HG02981 (cell line): ENCODE measurements around the gene PHLDB1.

ENCODE experiments used
- ATAC-seq: cut with Tn5 transposase; IDR thresholded peaks from one replicate; pipeline ENCODE4 v1.9.1; 2021; ENCODE audit warnings: mild to moderate bottlenecking, moderate library complexity; ENCODE audit not compliant: unreplicated experiment

PHLDB1 gene

DNA sequence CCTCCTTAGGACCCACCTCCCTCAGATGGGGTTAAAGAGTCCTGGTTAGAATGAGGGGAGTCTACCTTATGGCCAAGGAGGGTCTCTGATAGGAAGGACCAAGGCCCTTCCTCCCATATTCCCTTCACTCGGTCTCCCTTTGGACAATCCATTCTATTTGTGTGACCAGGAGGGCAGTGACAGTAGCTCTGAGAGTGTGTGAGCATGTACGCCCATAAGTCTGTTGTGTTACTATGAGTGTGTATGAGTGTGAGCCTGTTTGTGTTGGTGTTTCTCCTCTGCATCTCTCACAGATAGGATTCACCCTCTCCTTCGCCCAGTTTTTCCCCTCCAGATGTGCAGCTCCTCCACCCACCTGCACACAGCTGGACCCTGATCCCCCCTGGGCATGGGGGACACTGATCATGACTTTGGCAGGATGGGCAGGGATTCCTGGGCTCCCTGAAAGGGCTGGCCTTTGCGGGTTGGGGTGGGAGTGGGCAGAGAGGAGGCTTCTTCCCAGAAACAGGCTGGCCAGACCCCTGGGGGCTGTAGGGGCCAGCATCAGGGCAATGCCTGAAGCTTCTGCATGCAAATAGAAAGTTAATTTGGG is 14.5 kb downstream of the PHLDB1 start:
- ATAC-seq = no peak

DNA sequence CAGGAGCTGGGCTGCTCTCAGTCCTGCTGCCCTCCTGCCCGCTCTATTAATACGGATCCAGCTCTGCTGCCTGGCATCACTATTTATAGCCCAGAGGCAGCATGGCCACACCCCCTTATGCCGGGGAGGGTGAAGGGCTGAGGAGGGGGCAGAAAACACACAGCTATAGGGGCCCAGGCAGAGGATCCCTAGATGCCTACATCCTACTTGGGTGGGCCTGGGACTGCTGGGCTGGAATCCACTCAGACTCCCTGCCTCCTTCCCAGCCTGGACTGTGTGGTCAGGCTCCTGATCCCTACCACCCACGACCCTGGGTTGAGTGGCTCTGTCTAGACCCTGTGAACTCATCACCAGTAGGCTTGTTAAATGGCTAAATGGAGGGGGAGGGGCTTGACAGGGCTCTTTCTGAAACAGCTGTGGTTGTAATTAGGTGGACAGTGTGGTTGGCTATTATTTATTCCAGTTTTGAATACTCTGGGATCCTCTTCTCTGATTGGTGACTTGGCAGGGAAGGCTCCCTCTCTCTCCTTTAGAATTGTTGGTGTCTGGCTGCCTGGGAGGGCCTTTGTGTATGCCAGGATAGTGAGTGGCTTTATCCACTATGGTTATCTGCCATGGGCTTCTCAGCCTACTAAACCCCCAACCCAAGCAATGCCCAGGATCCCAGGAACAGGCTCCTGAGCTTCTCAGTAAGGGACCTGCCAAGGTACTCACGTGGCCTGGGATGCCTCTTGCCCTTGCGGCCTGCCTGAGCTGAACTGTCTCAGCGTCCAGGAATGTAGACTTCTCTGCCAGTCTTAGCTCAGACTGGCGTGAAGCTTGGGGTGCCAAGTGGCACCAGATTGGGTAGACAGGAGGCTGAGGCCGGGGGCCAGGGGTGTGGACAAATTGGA is 15.2 kb downstream of the PHLDB1 start:
- ATAC-seq = no peak

DNA sequence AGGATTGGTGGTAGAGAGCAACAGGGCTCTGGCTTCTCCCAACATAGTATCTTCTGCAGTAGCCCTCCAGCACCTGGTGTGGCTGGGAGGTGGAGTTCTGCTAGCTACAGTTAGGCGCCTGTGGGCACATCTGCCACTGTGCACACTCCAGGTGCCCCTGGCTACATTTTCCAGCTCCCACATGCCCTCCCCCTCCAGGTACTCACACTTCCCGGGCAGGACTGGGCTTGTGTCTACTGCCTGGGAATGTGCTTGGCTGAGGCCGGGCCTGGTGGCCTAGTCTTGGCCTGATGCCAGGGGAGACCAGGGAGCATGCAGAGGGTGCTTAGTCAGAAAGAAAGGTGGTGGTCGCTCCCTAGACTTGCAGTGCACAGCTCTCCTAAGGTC is 15.8 kb downstream of the PHLDB1 start:
- ATAC-seq = no peak

DNA sequence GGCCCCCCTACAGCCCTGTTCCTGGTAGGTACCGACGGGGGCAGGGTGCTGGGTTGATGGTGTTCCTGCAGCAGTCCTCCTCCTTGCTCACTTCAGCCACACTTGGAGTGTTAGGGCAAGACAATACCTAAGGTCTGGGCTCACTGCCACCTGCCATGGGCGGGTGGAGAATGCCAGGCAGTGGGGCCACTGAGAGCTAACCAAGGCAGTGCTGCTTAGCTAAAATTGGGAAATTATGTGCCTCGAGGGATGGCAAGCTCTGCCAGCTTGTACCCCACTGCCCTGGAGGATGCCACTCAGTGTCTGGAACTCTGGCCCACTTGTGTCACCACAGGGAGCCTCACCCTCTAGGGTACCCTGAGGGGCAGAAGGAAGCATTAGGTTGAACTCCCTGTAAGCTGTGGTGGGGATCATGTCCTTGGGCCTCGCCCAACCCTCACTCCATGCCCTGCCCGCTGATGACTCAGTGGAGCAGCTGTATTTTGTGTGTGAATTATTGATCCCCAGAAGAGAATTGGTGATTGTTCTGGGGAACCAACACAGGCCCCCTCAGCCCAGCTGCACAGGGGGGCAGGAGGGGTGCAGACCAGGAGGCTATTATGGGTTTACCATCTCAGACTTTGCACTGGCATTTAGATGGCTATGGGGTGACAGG is 17.7 kb downstream of the PHLDB1 start:
- ATAC-seq = no peak

DNA sequence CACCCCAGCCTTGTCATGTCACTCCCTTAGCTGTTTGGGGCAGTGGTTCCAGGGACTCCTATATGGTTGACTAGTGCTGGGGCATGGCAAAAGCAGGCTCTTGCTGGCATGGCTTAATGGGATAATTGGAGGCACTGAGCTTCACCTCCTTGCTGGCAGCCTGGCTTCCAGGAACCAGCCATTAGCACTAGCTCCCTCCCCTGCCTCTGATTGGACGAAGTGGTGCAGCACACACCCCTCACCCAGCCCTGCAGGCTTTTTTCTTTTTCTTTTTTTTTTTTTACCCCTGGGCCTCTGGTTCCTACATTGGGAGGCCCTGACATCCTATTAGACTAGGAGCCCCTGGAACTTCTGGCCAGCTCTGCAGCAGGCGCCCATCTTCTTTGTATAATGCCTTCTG is 18.6 kb downstream of the PHLDB1 start:
- no peak for ATAC-seq

DNA sequence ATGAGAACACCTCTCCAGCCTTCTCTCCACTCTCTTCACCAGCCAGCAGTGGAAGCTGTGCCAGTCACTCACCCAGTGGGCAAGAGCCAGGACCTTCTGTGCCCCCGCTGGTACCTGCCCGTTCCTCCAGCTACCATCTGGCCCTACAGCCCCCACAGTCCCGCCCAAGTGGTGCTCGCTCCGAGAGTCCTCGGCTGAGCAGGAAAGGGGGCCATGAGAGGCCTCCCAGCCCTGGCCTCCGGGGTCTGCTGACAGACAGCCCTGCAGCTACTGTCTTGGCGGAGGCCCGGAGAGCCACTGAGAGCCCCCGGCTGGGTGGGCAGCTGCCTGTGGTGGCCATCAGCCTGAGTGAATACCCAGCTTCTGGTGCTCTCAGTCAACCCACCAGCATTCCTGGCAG is 20.2 kb downstream of the PHLDB1 start:
- ATAC-seq = no peak

DNA sequence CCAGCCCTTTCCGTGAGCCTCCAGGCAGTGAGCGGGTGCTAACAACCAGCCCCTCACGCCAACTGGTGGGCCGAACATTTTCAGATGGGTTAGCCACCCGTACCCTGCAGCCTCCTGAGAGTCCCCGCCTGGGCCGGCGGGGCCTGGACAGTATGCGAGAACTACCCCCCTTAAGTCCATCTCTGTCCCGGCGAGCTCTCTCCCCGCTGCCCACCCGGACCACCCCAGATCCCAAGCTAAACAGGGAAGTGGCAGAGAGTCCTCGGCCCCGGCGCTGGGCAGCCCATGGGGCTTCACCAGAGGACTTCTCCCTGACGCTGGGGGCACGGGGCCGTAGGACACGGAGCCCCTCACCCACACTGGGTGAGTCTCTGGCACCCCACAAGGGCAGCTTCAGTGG is 20.6 kb downstream of the PHLDB1 start:
- no peak for ATAC-seq

DNA sequence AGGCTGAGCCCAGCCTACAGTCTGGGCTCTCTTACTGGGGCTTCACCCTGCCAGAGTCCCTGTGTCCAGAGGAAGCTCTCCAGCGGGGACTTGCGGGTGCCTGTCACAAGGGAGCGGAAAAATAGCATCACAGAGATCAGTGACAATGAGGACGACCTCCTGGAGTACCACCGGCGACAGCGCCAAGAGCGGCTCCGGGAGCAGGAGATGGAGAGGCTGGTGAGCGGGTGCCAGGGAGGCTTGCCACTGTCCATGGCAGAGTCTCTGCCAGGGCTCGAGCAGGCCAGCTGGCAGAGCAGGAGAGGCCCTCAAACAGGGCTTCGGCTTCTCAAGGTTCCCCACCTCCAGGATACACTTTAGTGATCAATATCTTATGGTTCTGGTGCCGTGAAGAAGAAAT is 21.0 kb downstream of the PHLDB1 start:
- ATAC-seq = no peak

DNA sequence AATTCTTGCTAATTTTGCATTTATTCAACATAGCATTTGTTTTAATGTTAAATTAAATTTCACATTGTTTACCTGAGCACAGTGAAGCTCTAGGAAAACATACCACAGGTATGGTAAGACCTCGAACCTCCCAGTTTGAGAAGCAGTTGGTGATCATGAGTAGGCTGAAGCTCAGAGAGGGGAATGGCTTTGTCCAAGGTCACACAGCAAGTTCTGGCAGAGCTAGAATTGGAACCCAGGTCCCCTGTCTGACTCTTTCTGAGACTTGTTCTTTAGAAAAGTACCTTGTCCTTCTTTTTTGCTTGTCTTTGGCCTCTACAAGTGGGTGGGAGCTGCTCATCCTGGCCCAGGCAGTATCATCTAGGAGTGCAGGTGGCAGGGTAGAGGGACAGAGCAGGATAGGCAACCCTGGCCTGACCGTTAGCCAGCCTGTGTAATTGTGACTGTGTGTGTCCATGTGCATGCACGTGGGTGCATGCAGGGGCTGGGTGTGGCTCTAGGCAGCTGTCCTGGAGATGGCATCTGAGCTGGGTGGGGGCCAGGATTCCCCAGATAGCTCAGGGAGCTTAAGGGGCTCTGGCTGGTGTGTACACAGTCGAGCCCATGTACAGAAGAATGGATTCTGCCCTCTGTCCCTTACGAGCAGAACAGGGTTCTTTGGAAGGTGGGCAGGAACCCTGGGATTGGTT is 21.6 kb downstream of the PHLDB1 start:
- no peak for ATAC-seq

DNA sequence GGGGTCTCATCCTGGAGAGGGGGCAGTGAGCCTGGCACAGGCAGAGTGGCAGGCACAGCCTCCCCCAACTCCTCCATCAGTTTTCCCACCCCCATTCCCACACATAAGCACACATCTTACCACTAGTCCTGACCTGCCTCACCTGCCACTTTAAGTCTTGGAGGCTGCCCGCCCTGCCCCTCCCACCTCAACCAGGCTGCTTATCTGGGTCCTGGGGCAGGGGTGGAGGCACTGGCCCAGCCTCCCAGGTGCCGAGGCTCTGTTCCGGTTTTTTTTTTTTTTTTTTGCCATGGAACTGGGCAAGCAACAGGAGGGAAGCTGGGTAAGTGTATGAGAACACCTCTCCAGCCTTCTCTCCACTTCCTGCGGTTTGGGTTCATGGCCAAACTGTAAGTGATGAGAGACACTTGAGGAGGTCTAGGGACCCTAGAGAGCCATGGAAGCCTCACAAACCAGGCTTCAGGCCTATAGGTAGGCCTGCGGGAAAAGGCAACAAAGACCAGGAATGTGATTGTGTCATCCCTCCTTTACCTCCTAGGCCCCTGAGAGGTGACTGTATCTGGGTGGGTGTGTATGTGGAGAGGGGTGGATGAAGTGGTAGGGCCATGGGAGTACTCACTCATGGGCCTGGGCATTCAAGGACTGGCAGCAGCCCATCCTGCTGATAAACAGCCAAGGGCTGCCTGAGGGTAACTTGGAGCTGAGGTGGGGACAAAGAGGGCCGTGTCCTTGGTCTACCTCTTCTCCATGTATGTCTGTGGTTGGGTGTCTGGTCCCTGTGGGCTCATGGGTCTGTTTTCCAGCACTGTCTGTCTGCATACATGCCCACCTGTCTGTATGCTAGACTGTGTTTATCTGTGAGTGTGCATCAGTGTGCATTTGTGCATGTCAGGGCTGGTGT is 22.6 kb downstream of the PHLDB1 start:
- ATAC-seq = no peak

DNA sequence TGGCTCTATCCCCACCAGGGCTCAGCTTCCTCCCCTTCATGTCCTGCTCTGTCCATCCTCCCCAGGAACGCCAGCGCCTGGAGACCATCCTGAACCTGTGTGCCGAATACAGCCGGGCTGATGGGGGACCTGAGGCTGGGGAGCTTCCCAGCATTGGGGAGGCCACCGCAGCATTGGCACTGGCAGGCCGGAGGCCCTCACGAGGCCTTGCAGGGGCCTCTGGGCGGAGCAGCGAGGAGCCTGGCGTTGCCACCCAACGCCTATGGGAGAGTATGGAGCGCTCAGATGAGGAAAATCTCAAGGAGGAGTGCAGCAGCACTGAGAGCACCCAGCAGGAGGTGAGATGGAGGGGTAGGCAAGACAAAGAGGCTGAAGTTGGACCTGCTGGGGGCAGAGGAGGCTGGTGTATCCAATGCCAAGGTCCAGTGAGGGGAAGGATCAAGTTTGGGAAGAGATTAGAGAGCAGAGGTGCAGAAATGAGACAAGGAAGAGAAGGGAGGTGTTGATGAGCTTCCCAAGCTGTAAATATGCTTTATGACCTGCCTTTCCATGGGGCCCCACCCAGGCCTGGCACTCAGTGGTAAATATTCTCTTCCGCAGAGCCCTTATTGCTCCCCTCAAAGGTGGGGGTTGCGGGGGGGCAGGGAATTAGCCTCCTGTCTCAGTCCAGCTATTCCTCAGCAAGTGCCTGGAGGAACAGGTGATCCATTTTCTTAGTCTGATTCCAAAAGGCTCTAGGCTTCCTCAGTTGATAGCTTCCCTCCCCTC is 23.9 kb downstream of the PHLDB1 start:
- ATAC-seq = no peak

DNA sequence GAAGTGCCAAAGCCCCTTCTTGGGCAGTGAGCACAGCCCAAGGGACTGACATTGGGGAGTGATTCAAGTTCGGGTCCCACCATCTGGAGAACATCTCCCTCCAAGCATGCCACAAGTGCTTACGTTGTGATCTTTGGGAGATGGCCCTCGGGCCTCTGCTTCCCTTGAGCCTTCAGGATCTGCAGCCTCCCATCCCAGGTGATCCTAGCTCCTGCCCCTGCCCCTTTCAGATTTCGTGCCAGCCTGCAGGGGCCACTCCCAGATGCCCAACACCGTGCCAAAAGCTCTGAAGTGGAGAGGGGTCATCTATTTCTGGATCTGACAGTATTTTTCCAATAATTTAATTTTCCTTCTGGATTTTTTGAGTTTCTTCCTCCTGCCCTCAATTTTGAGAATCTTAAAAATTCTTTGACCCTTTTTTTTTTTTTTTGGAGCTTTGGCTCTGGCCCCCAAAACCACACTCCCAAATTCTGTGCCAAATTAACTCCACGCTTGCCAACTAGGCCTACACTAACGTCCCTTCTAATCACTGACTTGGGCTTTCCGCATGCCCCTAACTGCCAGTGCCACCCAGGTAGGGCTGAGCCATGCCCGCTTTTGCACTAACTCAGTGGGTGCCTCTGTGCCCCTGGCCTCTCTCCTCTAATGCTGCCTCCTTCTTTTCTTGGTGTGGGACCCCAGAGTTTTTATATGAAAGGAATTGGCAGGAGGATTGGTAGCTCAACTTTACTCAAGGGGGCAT is 25.3 kb downstream of the PHLDB1 start:
- no peak for ATAC-seq

DNA sequence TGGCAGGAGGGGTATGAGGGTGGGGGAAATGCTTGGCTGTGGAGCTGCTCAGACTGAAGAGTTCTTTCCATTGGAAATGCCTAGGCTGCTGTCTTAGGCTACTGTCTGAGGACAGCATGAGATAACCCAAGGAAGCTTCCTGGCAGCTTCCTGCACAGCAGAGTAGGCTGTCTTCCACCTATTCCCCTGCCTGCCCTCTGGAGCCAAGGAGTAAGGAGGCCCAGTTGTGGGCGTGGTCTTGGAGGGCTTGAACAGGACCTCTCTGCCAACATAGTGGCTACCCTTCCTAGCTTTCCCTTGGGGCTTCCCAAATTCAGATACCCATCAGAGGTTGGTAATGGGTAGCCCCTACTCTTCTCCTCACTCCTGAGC is 25.9 kb downstream of the PHLDB1 start:
- no peak for ATAC-seq

DNA sequence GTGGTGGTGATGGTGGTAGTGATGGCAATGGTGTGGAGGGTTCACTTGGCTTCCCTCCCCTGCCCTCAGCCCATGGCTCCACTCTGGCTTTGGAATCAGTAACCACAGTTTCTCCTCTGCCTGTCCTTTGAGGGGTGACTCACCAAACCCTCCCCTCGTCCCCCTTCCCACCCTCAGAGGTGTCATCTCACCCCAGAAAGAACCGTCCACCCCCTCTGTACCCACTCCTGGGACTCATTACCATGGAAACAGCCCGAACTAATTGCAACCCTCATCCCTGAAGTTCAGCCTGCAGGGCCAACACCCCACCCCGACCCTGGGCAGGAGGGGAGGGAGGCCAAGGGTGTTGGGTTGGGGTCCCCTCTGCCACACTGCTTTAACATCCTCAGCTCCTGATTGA is 26.6 kb downstream of the PHLDB1 start:
- no peak for ATAC-seq

DNA sequence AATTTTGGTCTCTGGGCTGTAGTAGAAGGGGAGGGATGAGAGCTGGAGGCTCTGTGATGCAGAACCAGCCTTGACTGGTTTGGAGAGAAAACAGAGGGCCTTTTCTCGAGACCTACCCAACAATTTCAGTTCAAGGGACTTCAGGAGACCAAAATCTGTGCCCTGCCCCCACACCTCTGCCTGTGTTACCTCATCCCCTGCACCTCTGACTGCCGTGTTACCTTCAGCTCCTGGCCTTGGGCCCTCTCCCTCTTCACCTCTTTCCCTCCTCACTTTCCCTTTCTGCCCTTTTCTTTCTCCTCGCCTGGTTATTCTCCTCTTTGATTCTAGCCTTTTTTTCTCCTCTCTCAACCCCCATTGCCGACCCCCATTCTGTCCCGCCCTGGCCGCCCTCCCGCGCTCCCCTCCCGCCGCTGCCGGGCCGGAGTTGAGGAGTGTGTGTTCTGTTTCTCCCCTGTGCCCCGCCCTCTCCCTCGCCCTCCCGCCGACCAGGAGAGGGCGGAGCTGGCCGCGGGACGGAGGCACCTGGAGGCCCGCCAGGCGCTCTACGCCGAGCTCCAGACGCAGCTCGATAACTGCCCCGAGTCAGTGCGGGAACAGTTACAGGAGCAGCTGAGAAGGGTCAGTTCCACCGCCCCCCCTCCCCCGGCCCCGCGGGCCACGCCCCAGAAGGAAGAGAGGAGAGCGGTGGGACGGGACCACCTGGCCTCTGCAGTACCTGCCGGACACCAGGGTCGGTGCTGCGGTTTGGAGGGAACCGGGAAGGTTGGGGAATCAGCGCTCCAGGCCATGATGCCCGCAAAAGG is 27.2 kb downstream of the PHLDB1 start:
- ATAC-seq = no peak

DNA sequence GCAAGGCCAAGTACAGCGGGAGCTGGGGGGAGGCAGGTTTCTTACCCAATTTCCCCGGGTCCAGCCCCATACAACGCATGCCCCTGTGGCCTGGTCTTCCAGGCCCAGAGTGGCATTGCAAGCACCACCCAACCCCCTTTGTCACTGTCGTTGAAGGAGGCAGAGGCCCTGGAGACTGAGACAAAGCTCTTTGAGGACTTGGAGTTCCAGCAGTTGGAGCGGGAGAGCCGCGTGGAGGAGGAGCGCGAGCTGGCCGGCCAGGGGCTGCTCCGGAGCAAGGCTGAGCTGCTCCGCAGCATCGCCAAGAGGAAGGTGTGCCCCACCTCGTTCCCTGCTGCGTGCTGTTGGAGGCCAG is 27.8 kb downstream of the PHLDB1 start:
- ATAC-seq = no peak

DNA sequence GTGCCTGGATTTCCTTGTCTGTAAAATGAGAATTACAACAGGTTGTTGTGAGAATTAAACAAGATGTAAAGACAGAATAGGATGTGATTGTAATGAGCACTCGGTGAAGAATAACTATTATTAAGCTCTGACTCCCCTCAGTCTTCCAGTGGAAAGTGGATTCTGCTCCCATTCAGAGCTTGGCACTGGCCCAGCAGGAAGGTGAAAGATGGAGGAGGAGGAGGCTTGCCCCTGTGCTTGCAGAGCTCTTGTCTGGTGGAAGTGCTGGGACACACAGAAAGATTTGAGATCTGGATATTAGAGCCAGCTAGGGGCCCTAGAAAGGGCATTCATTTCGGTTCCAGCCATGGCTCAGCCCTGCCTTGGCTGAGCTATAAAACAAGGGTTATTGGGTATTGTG is 28.2 kb downstream of the PHLDB1 start:
- no peak for ATAC-seq

DNA sequence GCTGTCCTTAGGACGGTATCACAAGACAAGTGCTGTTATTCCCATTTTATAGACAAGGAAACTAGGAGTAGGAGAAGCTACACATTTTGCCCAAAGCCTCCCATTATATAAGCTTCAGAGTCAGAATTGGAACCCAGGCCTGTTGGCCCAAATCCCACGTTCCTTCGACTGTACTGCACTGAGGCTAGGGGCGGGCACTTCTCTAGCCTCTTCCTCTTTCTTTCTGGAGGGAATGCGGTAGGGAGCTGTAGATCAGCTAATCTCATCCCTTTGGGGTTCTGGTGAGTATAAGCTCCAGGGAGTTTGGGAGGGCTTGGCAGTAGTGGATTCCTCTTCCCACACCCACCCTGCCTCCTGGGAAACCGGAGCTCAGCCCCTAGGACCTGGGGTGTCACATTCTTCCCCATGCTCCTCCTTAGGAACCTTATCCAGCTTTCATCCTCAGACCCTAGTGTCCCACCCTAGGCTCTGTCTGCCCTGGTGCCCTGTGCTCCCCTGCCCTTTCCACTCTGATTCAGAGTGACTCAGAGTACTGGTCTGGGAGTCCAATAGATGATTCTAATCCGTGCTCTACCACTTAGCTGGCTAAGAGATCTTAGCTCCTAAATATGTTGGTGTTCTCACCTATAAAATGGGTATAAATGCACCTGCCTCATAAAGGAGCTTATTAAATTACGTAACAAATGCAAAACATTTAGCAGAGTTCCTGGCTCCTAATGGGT is 29.3 kb downstream of the PHLDB1 start:
- no peak for ATAC-seq
